LHCN-M2 (cell line): ENCODE measurements around the gene OBI1. TPM values are rescaled to one million over a fixed set of nuclear protein-coding genes. Genes with fewer than 3 reads are reported as not detected.

Experiments used
- DNase-seq: peaks from one replicate; pipeline ENCODE4 v3.0.0-alpha.2; 2012; ENCODE audit warnings: low read depth
- polyA plus RNA-seq: library from polyadenylated mRNA; unstranded; fragments of >200 nt; gene quantifications from one replicate; pipeline ENCODE4 v1.2.1, GENCODE V29; 2012; ENCODE audit warnings: missing spikeins
- total RNA-seq: library from RNA; depleted of rRNA; stranded (reverse); fragments of >200 nt; gene quantifications from 2 replicates; pipeline ENCODE4 v1.2.3, GENCODE V29; 2014; rRNA removed

Gene OBI1, protein sequence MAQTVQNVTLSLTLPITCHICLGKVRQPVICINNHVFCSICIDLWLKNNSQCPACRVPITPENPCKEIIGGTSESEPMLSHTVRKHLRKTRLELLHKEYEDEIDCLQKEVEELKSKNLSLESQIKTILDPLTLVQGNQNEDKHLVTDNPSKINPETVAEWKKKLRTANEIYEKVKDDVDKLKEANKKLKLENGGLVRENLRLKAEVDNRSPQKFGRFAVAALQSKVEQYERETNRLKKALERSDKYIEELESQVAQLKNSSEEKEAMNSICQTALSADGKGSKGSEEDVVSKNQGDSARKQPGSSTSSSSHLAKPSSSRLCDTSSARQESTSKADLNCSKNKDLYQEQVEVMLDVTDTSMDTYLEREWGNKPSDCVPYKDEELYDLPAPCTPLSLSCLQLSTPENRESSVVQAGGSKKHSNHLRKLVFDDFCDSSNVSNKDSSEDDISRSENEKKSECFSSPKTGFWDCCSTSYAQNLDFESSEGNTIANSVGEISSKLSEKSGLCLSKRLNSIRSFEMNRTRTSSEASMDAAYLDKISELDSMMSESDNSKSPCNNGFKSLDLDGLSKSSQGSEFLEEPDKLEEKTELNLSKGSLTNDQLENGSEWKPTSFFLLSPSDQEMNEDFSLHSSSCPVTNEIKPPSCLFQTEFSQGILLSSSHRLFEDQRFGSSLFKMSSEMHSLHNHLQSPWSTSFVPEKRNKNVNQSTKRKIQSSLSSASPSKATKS
- 23.6 and 24.2 TPM in 2 replicates for total RNA-seq
- 5.2 TPM for polyA plus RNA-seq

DNA sequence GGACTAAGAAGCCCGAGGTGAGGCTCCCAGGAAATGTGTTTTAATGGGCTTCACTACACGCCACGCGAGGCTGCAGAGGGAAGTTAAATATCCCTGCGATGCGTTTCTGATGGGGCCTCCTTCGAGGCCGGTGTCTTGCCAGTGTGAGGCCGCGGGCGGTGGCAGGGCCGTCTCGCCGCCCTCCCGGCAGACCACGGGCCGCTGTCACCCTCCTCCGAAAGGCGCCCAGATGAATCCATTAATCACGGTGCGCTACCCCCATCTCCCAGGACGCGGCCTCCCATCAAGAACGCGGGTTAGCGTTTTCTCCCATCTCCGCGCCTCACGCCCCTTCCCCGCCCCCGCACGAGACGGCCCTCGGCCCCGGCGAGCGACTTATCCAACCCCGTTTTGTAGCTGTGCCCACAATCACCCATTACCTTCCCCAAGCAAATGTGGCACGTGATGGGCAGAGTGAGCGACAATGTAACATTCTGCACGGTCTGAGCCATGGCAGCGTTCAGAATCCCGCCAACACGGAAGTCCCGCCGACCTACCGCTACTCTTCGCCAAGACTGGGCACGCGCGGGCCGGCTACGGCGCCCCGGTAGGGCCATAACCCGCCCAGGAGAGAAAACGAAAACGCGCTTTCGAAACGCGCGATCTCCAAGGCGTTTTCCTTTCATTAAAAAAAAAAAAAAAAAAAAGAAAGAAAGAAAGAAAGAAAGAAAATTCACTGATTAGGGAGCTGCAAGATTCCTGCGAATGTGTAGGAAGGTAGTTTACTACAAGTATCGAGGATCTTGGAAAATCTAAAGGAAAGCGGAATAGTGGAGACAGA, at the start of gene OBI1:
Gene OBI1, minus strand, starts transcription at position 526 of the 820 bp plus-strand sequence. Its CDS starts 35 bp downstream, at position 491.
- DNase-seq: peak; percentile 83

DNA sequence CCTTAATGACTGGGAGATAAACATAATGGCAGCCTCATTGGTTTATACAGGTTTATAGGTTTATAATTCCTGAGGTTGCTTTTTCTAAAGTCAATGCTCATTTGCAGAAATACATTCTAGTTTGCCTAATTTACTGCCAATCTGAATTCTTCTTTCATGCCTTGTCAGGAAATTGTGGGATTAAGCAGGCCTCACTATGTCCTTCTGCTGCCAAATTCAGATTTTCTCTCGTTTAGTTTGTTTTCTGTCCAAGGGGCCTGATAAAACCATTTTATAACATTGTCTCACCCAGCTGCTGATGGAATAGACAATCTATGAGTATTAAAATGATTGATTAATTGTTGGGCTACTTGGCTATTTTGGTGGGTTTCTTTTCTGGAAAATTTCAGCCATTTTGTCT, 42.4 kb upstream of the OBI1 start:
- DNase-seq: no peak

DNA sequence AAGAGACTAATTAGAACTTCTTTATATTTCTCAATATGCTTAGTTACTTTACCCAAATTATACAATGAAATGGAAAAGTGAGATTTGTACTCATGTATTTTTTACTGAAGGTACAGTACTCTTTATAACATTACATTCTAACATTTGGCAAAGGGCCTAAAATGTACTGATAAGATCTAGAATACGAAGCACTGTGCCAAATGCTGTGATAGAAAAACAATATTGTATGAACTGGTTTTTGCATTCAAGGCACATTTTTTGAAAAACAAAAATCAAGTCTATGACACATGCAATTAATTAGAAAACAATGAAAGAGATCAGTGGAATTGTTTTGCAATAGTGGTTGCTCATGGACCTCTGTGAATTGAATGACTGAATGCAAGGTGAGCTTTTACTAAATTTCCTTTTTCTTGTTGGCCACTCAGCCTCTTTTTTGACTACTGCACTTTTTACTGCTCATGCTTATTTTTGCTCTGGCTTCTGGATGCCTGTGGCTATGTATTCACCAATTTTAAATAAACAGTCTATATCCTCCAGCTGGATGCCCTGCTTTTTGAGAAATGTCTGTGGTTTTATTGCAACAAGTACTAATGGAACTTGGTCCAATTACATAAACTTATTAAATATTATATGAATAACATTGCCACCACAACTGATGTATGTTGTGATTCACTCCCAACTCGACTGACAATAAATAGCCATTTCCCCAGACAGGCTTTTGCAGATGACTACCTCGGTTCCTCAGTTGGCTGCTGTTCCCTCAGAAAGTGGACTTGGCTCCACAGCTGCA, 41.4 kb upstream of the OBI1 start:
- DNase-seq: no peak

DNA sequence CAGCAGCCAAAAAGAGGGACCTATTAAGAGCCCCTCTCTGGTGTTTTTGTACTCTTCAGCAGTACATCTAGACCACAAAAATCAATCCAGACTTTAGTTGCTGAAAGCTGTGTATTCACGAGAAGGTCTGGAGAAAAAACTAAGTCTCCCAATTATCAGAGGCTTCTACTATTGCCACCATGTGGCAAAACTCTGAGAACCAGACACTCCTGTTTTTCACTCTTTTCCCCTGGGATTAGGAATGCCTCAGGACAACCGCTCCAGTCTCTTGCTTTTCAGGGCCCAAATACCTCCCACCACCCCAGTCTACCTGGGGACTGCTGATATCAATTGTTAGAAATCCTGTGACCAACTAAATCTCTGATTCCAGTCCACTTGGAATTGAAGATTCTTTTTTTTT, 30.1 kb upstream of the OBI1 start:
- no peak for DNase-seq

DNA sequence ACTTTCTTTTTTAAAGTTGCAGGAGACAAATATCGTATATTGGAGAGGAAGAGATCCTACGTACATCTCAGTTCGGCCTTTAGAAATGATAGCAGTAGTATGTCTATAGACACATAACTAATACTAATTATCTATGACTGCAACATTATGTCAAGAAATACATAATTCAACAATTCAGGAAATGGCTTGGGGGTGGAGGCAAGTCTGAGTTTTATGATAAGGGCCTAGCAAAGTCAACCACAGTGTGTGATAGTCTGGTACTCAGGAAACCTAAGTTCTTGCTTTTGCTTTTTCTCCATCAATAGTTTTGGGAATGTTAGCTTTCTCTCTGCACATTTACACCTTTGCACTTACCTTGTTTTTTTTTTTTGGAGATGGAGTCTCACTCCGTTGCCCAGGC, 27.5 kb upstream of the OBI1 start:
- DNase-seq: no peak

DNA sequence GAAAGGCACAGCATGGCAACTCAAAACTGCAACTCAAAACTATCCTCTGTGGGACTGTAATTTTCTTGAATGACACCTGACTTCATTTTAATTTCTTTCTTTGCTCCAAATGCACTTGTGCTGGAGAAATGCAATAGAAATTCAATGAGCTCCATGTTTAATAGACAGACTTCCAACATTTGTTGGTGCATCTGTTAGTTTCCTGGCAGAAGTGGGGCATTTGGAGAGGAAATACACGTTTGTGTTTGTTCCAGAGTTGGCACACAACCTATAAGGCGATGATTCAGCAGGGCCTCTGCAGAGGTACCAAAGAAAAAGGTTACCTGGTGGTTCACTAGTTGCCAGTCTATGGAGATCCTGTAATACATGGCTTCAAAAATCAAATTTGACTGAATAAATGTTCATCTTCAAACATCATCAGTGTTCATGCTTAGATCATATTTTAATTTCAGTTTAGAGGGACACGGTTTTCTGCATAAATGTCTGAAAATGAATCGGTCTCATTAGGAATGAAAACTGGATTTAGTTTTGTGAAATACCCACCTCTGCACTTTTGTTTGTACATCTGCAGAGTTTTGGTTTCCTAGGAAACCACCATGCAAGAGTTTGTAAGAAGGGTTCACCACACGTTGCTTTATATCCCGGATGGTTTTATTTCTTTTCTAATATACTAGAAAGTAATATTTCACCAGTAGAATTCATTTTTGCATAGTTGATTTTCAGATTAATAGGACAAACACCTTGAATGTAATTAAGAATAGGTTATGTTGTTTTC, 21.8 kb upstream of the OBI1 start:
- DNase-seq: no peak

DNA sequence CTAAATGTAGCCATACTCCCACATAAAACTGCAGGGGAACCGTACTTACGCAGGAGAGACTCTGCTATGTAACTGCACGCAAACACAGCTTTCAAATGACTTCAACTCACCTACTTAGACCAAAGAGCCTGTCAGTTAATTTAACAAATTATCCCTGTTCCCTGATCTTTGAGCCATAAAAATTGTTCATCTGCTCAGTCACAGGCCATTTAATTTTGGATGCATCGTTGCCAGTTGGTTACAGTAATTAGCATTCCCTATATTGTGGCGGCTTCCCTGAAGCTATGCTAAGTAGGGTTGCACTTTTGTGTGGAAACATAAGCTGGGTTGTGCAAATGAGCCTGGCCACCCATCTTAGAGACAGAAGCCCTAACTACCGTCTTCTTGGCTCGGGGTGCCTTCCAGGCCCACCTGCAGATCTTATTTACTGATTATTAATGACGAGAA, 21.2 kb upstream of the OBI1 start:
- no peak for DNase-seq

DNA sequence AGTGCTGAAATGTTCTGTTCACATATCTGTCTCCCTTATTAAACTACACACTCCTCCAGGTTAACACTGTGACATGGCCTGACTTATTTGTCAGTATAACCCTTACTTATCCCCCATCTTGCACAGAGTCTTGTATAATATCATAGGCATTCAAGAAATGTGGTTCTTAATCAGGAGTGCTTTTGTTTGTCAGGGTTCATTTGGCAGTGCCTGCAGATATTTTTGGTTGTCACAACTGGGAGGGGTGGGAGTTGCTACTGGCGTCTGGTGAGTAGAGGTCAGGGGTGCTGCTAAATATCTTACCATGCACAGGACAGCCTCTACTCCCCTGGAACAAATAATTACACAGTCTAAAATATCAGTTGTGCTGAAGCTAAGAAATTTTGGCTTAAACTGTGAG, 20.4 kb upstream of the OBI1 start:
- no peak for DNase-seq

DNA sequence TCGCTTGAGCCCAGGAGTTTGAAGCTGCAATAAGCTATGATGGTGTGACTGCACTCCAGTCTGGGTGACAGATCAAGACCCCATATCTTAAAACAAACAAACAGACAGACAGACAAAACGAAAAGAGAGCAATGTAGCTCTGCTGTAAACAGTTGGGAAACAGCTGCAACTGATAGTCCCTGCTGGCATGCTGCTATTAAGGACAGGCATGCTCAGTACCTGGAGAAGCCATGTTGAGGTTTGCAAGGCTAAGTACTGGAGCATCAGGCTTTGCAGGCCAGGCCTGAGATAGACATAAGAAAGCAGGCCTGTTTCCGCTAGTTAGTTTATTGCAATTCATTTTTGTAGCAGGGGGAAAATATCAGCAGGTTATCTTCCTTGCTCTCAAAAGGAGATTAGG, 16.2 kb upstream of the OBI1 start:
- no peak for DNase-seq

DNA sequence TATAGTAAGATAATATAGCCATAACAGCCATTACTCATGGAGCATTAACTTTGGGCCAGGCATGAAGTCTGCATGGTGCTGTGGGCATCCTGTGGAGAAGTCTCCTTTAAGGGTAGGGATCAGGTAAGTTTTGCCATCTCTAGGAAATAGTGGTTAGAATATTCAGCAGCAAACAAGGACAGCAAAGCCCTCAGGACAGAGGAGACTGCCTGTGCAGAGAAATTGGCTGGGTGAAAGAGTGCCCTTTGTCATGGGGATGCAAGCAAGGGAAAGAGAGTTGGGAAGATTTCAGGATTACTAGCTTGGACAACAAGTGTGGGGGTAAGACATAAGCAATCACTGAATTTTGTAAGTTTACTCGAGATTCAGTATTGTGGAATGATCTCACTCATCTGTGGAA, 15.7 kb upstream of the OBI1 start:
- DNase-seq: no peak

DNA sequence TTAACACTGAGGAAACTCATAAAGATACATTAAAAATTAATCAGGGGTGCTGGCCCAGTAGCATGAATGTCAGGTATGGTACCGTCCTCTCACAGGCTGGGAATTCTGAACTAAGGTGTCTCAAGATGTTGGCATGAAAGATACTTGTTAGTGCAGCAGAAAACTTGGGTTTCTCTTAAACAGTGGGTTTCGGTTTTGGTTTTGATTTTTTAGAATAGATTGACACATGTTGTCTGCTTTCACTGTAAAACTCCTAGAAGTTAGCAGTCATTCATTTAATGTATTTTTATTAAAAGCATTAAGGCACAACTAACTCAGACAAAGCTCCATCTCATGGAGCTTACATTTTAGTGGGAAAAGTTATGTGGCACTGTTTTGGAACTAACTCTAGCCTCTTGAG, 3.5 kb upstream of the OBI1 start:
- DNase-seq: no peak

DNA sequence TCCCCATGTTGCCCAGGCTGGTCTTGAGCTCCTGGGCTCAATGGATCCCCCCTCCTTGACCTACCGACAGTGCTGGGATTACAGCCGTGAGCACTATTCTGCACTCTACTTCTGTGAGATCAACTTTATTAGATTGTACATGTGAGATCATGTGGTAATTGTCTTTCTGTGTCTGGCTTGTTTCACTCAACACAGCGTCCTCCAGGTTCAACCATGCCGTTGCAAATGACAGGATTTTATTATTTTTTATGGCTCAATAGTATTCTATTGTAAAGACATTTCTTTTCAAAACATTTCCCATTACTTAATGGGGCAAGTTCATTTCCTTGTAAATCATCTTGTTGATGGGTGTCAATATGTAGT, 1.5 kb upstream of the OBI1 start:
- no peak for DNase-seq

DNA sequence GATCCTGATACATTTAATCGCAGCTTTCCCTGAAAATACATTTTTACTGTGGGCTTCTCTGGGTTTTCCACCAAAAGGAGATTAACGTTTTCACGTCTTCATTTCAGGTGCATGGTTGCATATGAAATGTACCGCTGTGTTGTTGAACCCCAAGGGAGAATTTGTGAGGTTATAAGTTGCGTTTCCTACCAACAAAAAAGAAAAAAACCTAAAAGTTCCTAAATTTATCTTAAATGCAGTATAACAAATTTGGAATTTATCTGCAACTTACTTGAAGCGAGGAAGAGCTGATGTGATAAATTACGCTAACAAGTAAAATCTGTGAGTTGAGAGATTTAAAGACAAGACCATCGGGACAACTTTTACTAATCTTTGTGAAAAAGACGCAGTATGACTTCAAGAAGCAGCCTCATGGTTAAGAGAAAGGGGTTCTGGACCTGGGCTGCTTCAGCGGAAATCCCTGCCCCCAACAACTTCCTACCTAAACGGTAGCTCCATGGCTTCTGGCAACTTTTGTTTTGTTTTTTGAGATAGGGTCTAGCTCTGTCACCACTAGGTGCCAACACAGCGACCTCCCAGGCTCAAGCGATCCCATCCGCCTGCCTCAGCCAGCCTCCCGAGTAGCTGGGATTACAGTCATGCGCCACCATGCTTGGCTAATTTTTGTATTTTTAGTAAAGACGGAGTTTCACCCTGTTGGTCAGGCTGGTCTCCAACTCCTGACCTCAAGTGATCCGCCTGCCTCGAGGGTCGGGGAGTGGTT, 958 bp upstream of the OBI1 start:
- peak; percentile 29 for DNase-seq

DNA sequence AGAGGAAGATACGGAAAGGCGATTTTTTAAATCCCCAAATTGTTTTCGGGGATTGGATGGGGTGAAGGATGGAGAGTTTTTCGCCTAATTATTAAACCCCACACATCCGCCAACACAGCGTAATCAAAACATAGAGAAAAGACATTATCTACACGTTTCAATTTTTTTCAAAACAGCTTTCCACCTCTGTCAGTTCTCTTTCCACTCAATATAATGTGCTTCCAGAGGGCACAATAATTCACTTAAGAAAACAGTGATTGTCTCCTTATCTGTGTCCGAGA, 435 bp upstream of the OBI1 start:
- DNase-seq: no peak

DNA sequence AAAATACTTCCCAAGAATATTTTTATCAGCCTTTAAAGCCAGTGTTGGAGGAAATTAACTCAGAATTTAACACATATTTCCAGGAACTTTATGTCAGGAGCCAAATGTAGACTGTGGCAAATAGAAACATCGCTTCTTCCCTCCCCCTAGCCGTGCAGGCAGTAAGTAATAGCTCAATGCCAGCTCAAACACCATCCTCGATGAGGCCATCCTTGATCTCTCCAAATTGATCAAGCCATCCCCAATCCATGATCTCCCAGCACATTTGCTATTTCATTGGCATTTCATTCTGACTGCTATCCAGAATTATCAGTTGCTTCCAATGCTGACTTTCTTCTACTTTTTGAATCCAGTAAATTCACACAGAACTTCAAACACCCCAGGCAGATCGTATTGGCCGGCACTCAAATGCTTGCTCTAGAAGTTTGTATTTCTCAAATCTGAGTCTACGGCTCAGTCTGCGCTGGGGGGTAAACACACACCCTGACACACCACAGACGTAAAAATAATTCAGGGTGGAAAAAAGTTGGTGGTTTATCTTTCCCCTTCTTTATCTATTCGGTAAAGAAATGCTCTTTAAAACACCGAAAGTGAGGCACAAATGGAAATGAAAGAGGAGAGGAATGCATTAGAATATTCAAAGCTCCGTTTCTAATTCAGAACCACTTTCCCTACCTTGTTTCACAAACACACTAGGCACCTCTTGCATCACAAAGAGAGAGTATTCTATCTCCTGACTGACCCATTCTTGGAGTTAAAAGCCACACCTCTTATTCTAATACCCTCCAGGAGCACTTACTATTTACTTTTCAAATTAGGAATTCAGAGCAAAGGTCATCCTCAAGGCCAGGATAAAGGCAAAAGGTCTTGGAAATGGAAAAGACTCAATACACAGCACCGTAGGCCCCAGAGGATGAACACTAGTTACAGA, 991 bp downstream of the OBI1 start:
- peak; percentile 3 for DNase-seq

DNA sequence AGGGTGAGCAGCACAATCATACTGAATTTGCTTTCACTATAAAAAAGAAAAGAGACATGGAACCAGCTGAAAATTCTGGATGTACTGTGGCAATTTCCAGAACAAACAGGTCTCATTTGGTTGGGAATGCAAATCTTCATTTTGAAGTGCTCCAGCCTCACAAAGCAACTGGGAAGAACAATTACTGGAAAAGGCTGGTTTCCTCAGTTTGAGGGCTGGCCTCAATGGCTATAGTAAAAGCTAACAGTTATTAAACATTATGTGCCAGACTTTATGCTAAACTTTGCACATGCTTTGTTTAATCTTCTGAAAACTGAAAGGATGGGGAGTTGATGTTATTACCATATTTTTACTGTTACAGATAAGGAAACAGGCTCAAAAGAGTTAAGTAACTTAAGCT, 3.0 kb downstream of the OBI1 start:
- no peak for DNase-seq

DNA sequence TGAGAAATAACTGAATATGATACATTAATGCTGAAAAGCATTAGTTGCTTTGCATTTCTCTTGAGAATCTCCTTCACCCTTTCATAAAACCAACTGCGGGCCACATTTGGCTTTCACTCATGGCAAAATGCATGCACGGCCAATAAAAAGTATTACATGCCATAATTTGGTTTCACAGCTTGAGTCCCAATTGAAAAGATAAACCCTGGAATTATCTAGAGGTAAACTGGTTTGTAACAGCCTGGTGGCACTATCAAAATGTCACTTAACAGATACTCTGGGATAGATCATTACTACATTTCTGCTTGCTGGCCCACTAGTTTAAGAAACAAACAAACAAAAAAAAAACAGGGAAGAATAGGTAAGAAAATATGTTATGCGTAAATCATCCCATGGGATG, 3.9 kb downstream of the OBI1 start:
- no peak for DNase-seq

DNA sequence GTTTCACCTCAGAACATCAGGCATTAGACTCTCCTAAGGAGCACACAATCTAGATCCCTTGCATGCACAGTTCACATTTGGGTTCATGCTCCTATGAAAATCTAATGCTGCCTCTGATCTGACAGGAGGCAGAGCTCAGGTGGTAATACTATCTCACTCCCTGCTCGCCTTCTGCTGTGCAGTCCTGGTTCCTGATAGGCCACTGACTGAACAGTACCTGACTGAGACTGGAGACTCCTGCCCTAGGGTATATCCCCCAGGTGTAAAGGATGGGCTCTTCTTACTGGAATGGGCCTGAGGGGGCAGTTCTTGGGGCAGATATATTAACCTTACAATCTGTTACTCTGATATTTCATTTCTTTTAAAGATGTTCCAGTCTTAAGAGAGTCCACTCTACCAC, 6.3 kb downstream of the OBI1 start:
- no peak for DNase-seq

DNA sequence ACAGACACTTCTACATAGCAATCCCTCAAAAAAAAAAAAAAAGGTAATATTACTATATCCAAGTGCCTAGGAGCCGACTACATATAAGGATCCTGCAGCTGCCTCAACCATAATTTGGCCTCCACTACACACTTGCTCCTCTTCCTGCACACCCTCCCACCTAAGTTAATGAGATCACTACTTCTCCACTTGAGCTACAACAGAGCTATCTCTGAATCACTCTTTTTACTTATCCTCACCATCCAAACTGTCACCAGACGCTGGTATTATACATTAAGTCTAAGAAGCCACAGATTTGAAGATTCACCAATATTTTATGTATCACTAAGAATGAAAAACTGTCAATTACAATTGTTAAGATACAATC, 8.3 kb downstream of the OBI1 start:
- DNase-seq: no peak
